ENCODE measurements around the gene CCND1.

CCND1 gene

DNA sequence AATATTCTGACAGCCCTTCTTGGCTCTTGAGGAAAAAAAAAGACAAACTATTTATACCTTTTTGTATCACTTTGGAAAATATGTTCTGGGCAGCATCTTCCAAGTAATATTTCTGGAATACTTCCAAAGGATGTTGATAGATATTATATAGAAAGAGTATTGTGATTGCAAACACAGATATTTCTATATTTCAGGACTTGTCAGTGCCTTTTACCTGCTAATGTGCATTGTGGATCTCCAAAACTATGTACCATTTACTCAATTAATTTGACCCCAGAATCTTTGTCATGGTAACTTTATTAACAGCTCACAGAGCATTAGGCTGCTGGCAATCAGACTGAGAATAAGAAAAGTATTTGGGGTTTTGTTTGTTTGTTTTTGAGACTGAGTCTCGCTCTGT lies 16.7 kb upstream of the CCND1 start:
- no peaks in the 10 kb centered on the region for H3K79me2 ChIP-seq
- H2AFZ ChIP-seq, result no peak overlapping the region
- no peaks in the 10 kb centered on the region for H3K36me3 ChIP-seq (ENCODE audit: control insufficient read depth, insufficient read depth, low read length)
- H3K9ac ChIP-seq, result no peak overlapping the region
- H3K27ac ChIP-seq, result no peak overlapping the region
- H3K4me1 ChIP-seq, result no peaks in the 10 kb centered on the region
- H3K4me2 ChIP-seq (ENCODE audit: low read length), result no peak overlapping the region
- no peaks in the 10 kb centered on the region for H3K9me3 ChIP-seq (ENCODE audit: control insufficient read depth, low read length)
- TF ChIP-seq CTCF (IDR thresholded peaks at IDR 0.05), result no peak
- H3K4me3 ChIP-seq (ENCODE audit: low read depth, low read length), result no peak overlapping the region
- H3K27me3 ChIP-seq (ENCODE audit: control insufficient read depth, insufficient read depth, low read length), result no peaks in the 10 kb centered on the region

GRCh38 chr11:69625476-69625875 lies 15.5 kb upstream of the CCND1 start:
- H3K36me3 ChIP-seq (ENCODE audit: control insufficient read depth, insufficient read depth, low read length), result no peaks in the 10 kb centered on the region
- no peak overlapping the region for H3K4me3 ChIP-seq (ENCODE audit: low read depth, low read length)
- no peaks in the 10 kb centered on the region for H3K4me1 ChIP-seq
- no peak overlapping the region for H3K27ac ChIP-seq
- no peak overlapping the region for H3K4me2 ChIP-seq (ENCODE audit: low read length)
- no peaks in the 10 kb centered on the region for H3K9me3 ChIP-seq (ENCODE audit: control insufficient read depth, low read length)
- no peak for TF ChIP-seq CTCF (IDR thresholded peaks at IDR 0.05)
- no peak overlapping the region for H2AFZ ChIP-seq
- no peaks in the 10 kb centered on the region for H3K79me2 ChIP-seq
- no peaks in the 10 kb centered on the region for H3K27me3 ChIP-seq (ENCODE audit: control insufficient read depth, insufficient read depth, low read length)
- H3K9ac ChIP-seq, result no peak overlapping the region

- Histone ChIP-seq H3K79me2 (no peaks in the 10 kb centered on the region), H3K9ac (no peak overlapping the region), H3K9me3 (ENCODE audit: control insufficient read depth, low read length) (no peaks in the 10 kb centered on the region), H3K36me3 (ENCODE audit: control insufficient read depth, insufficient read depth, low read length) (no peaks in the 10 kb centered on the region), H3K27me3 (ENCODE audit: control insufficient read depth, insufficient read depth, low read length) (no peaks in the 10 kb centered on the region), H3K4me3 (ENCODE audit: low read depth, low read length) (no peak overlapping the region), H3K4me2 (ENCODE audit: low read length) (no peak overlapping the region), H3K27ac (no peak overlapping the region), H2AFZ (no peak overlapping the region), H3K4me1 (no peaks in the 10 kb centered on the region)
- TF ChIP-seq CTCF (IDR thresholded peaks at IDR 0.05), result no peak
These were observed 13.4 kb upstream of the CCND1 start for GRCh38 chr11:69627551-69627950.

DNA sequence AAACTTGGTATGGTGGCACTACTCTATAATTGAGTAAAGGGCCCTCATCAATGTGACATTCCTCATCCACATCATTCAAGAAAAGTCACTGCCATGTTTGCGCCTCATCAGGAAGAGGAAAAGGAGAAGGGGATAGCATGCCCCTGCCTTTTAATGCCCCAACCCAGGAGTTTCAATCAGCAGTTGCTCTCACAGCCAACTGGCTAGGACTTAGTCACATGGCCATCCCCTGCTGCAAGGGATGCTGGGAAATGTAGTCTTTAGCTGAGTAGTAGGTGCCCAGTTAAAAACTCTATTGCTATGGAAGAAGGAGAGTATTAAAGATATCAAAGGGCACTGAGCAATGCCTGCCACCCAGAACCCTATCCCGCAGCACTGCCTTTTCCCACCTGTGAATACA lies 10.9 kb upstream of the CCND1 start:
- Histone ChIP-seq H3K27ac (no peak overlapping the region), H3K9me3 (ENCODE audit: control insufficient read depth, low read length) (no peaks in the 10 kb centered on the region), H3K4me1 (no peaks in the 10 kb centered on the region), H3K79me2 (no peaks in the 10 kb centered on the region), H2AFZ (no peak overlapping the region), H3K4me3 (ENCODE audit: low read depth, low read length) (no peak overlapping the region), H3K9ac (no peak overlapping the region), H3K4me2 (ENCODE audit: low read length) (no peak overlapping the region), H3K36me3 (ENCODE audit: control insufficient read depth, insufficient read depth, low read length) (no peaks in the 10 kb centered on the region), H3K27me3 (ENCODE audit: control insufficient read depth, insufficient read depth, low read length) (no peaks in the 10 kb centered on the region)
- no peak for TF ChIP-seq CTCF (IDR thresholded peaks at IDR 0.05)

- Histone ChIP-seq H2AFZ (no peak overlapping the region), H3K9ac (no peak overlapping the region), H3K9me3 (ENCODE audit: control insufficient read depth, low read length) (no peaks in the 10 kb centered on the region), H3K4me3 (ENCODE audit: low read depth, low read length) (no peak overlapping the region), H3K36me3 (ENCODE audit: control insufficient read depth, insufficient read depth, low read length) (no peaks in the 10 kb centered on the region), H3K4me1 (no peaks in the 10 kb centered on the region), H3K79me2 (no peaks in the 10 kb centered on the region), H3K4me2 (ENCODE audit: low read length) (no peak overlapping the region), H3K27ac (no peak overlapping the region), H3K27me3 (ENCODE audit: control insufficient read depth, insufficient read depth, low read length) (no peaks in the 10 kb centered on the region)
- no peak for TF ChIP-seq CTCF (IDR thresholded peaks at IDR 0.05)
These were observed 10.5 kb upstream of the CCND1 start for GRCh38 chr11:69630424-69630823.
